GM18505 (cell line): ENCODE results near the gene TMEM156.

Experiments
- ATAC-seq: cut with Tn5 transposase; IDR thresholded peaks from one replicate; pipeline ENCODE4 v1.9.1; 2021; ENCODE audit not compliant: unreplicated experiment
- POLR2A ChIP-seq: IDR thresholded peaks from 4 replicates; pipeline ENCODE4 v1.6.1; 2011; ENCODE audit warnings: borderline replicate concordance; ENCODE audit not compliant: insufficient read depth, insufficient read length; ENCODE audit errors: extremely low read depth

Gene TMEM156

DNA sequence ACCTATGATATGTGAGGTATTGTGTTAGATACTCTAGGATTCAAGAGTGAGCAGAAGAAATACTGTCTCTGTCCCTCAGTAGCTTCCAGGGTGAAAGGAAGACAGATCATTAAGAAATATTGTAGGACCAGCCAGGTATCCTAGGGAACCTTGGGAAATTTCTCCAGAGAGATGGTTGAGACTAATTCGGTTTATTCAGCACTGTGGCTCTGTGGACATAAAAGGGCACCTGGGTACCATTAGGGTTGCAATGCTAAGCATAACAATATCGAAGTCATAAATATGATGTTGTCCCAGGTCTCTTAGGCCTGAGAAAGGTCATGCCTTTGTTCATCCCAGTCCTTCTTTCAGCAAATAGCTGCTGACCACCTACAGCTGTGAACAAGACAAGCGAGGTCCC is 103.6 kb downstream of the TMEM156 start:
- TF ChIP-seq POLR2A, result no peak
- ATAC-seq, result no peak

DNA sequence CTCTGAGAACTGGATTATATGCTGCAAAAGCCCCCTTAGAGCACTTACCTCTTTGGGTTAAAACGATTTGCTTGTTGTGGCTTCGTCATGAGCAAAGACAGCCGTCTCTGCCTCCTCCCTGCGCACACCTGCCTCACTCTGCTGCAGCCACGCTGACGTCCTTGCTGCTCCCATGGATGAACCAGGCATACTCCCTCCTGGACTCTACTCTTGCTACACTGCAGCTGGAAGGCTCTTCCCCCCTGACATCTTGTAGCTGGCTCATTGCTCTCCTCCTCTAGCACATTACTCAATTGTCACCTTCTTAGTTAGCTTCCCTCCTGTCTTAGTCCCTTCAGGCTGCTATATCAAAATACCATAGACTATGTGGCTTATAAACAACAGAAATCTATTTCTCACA is 105.3 kb downstream of the TMEM156 start:
- no peak for TF ChIP-seq POLR2A
- no peak for ATAC-seq

DNA sequence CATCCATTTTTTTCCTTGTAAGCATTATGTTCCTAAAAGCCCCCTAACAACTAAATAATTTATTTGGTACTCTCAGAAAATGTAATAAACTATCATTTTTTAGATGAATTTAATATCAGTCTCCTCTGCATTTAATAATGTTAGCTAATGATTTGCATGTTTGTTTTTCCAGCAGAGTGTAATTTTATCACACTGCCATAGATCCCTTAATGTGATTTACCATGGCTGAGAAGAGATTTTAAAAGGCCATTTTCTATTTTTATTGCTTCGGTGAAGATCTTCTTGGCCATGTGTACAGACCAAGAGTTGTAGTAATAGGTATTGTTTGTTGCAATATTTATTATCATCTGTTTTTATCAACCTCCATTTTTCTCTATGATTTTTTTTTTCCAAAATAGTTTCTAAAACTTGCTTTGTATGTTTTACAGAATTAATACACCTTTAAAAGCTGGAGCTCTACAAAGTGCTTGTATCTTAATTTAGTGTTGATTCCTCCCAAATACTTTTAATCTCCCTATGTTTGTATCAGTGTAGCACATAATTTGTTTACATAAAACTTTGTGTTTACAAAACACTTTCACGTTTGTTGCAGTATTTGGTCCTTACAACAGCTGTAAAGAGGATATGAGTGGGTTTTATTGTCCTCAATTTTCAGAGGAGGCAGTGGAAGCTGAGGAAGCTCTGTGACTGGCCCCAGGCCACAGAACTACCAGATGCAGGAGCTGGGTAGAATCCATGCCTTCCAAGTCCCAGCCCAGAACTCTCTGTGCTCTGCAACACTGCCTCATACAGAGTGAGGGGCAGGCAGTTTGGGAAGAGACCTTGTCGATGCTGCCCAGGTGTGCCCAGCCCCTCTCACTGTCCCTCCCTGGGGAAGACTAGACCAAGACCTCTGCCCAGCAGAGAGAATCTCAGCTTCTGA is 106.5 kb downstream of the TMEM156 start:
- TF ChIP-seq POLR2A, result no peak
- no peak for ATAC-seq

DNA sequence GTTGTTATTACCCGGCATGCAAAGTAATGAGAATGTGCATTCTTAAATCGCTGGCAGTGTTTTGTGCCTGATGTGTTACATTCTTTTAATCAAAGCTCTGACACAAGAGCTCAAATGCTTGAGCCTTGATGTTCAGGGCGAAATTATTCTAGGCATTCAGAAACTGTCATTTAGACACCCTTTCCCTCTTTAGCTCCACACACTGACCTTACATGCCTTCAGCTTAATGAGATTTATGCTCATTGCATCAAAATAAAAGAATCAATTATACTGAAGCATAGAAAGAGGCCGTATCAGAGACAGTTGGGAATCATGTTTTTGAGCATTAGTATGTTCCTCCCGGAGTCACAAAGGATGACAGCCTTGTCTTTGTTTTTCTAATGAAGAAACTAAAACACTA is 107.9 kb downstream of the TMEM156 start:
- no peak for TF ChIP-seq POLR2A
- ATAC-seq, result no peak

DNA sequence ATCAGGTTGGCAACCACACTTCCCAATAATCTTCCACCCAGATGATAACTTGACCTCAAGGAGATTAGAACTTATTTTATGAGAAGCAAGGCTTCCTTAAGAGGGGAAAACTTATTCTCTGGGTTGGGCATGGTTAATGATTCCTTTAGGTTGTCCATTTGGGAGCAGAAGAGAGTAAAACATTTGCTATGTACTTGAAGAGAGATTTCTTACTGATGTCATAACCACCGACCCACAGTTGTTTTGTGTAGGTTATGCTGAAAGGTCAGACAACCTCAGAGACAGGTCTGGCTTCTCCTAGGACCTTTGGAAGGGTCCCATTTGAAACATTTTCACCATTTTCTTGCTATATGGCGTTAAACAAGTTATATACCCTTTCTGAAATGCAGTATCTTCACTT is 108.5 kb downstream of the TMEM156 start:
- no peak for ATAC-seq
- no peak for TF ChIP-seq POLR2A

DNA sequence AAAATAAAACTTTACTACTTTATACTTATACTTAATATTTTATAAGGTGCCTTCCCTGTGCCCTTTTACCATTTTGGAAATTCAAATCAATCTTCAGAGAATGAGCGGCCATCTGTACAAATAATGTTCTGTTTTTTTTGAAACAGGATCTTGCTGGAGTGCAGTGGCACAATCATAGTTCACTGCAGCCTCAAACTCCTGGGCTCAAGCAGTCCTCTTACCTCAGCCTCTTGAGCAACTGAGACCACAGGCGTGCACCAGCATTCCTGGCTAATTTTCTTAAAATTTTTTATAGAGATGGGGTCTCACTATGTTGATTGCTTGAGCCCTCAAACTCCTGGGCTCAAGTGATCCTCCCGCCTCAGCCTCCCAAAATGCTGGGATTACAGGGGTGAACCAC is 111.1 kb downstream of the TMEM156 start:
- ATAC-seq, result no peak
- TF ChIP-seq POLR2A, result no peak

DNA sequence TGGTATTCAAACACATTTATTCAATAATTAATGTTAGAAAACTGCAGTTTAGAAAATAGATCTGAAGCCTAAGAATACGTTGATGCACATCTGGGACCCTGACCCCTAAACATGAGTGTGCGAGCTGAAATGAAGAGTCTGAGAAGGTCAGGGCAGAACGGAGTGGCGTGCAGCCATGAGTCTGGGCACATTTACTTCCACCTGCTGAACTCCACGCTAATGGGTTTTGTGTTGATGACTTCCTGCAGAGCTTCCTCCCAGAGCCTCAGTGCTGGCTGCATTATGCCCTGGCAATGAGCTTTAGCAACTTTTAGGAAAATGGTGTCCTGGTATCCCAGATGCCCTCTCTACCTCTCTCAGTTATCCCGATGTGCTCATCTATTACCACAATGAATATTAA is 111.5 kb downstream of the TMEM156 start:
- no peak for ATAC-seq
- TF ChIP-seq POLR2A, result no peak

DNA sequence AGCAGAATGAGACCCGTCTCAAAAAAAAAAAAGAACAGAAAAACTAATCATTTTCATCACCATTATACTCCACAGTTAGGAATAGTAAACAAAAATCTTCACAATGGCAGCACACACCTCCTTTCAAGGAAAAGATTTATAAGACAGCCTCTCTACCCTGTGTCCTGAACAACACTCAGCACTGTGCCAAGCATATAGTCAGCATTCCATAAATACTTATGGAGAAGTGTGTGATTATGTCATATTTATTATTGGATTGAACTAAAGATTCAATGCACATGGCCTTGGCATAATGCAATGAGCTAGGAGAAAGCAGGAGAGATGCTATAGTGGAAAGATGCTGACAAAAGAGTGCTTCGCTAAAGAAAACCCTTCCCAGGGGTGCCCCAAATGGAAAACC is 112.0 kb downstream of the TMEM156 start:
- no peak for TF ChIP-seq POLR2A
- no peak for ATAC-seq

DNA sequence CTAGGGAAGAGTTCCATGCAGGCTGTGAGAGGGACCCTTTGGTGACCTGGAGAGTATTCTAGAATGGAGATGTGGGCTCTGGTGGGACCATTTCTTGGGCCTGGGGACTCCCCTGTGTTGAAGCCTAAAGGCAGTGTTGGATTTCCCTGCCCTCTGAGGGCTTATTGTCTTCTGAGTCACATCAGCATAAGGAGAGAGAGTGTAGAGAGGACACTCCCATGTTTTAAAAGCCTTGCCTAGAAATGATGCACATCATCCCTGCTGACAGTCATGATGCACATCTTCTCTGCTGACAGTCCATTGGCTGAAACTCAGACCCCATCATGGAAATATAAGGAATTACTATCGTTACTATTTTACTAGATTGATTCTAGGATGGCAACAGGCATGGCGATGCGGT is 112.7 kb downstream of the TMEM156 start:
- no peak for TF ChIP-seq POLR2A
- ATAC-seq, result no peak

DNA sequence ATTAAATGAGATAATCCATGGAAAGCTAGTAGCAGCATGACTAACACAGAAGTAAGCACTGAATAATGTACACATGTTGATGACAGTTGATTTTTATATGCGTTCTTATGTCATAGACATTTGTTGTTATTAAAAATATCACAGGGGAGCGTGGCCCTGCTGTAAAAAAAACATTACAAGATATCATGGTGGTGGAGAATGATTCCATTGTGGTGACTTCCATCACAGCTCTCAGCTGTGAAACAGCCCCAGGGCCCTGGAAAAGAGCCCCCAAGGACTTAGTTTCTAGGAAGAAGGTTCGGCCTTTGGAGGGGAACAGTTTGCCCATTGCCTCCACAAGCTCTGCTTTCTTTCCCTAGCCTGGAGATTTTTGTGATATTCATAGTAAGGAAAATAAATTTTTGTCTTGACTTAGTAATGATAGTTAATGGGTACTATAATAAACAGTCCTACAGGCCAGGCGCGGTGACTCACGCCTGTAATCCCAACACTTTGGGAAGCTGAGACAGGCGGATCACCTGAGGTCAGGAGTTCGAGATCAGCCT is 114.7 kb downstream of the TMEM156 start:
- no peak for TF ChIP-seq POLR2A
- no peak for ATAC-seq
